Karpas-422 (cell line): ENCODE data around the gene GSN. TPM values are rescaled to one million over a fixed set of nuclear protein-coding genes. Genes with fewer than 3 reads are reported as not detected.

Experiments
- DNase-seq: peaks from one replicate; pipeline ENCODE4 v3.0.0-alpha.2; 2015
- H2AFZ ChIP-seq: fragments of 200-600 bp; sonication (generic); 2 replicates; pipeline ENCODE4 v1.6.1; 2014; ENCODE audit warnings: antibody characterized with exemption, low read length, mixed read lengths
- H3K27ac ChIP-seq: fragments of 200-600 bp; sonication (generic); 2 replicates; pipeline ENCODE4 v1.5.1; 2014; ENCODE audit warnings: mild to moderate bottlenecking, low read length, moderate library complexity
- H3K27me3 ChIP-seq: fragments of 200-600 bp; sonication (generic); 2 replicates; pipeline ENCODE4 v1.6.1; 2014; ENCODE audit warnings: low read length, mixed read lengths
- H3K36me3 ChIP-seq: fragments of 200-600 bp; sonication (generic); 2 replicates; pipeline ENCODE4 v1.6.1; 2014; ENCODE audit warnings: low read length, mixed read lengths; ENCODE audit not compliant: insufficient read depth
- H3K4me1 ChIP-seq: fragments of 200-600 bp; sonication (generic); 2 replicates; pipeline ENCODE4 v1.6.1; 2014; ENCODE audit warnings: mild to moderate bottlenecking, low read length, mixed read lengths
- H3K4me2 ChIP-seq: fragments of 200-600 bp; sonication (generic); 2 replicates; pipeline ENCODE4 v1.6.1; 2014; ENCODE audit warnings: low read length, low read depth, mild to moderate bottlenecking; ENCODE audit not compliant: poor library complexity, severe bottlenecking
- H3K4me3 ChIP-seq: fragments of 200-600 bp; sonication (generic); 2 replicates; pipeline ENCODE4 v1.5.1; 2014; ENCODE audit warnings: mild to moderate bottlenecking, antibody characterized with exemption, low read length, mixed read lengths
- H3K79me2 ChIP-seq: fragments of 200-600 bp; sonication (generic); 2 replicates; pipeline ENCODE4 v1.6.1; 2014; ENCODE audit warnings: mild to moderate bottlenecking, low read length, mixed read lengths
- H3K9ac ChIP-seq: fragments of 200-600 bp; sonication (generic); 2 replicates; pipeline ENCODE4 v1.6.0; 2014; ENCODE audit warnings: low read length
- H3K9me2 ChIP-seq: fragments of 200-600 bp; sonication (generic), shearing (Covaris generic); replicated peaks from 2 replicates; pipeline ENCODE4 v1.6.0; 2014; ENCODE audit warnings: mild to moderate bottlenecking, low read length, moderate library complexity; ENCODE audit not compliant: insufficient read depth
- H3K9me3 ChIP-seq: fragments of 300-700, 200-600 bp; sonication (generic); 2 replicates; pipeline ENCODE4 v1.6.1; 2014; ENCODE audit warnings: low read length, mixed read lengths
- H4K20me1 ChIP-seq: fragments of 200-600 bp; sonication (generic); 2 replicates; pipeline ENCODE4 v1.6.1; 2014; ENCODE audit warnings: mild to moderate bottlenecking, antibody characterized with exemption, low read length, low read depth; ENCODE audit not compliant: insufficient read depth
- total RNA-seq: library from RNA; depleted of rRNA; stranded (reverse); fragments of >200 nt; shearing (Covaris generic); gene quantifications from 2 replicates; pipeline ENCODE4 v1.2.3, GENCODE V29; 2014; ENCODE audit warnings: low replicate concordance

GSN gene
- total RNA-seq, 1 experiment from 2014 or later = 33.7 TPM

- Histone ChIP-seq H4K20me1 (no peaks in the 10 kb centered on the region), H3K27me3 (no peaks in the 10 kb centered on the region), H3K9me3 (no peaks in the 10 kb centered on the region), H3K27ac (no peak overlapping the region), H3K9me2 (no peaks in the 10 kb centered on the region), H3K9ac (no peak overlapping the region), H2AFZ (no peak overlapping the region), H3K79me2 (no peaks in the 10 kb centered on the region), H3K4me3 (no peak overlapping the region), H3K4me2 (no peak overlapping the region), H3K4me1 (no peaks in the 10 kb centered on the region), H3K36me3 (peaks cover 3% of the 10 kb centered on the region; the same call in 1 of the 2 replicates)
- DNase-seq = no peak
These were observed 53.1 kb downstream of the GSN start for GRCh38 chr9:121321016-121321503.

- no peaks in the 10 kb centered on the region for H4K20me1 ChIP-seq
- H3K4me2 ChIP-seq = no peak overlapping the region
- no peaks in the 10 kb centered on the region for H3K27me3 ChIP-seq
- no peaks in the 10 kb centered on the region for H3K9me2 ChIP-seq
- H3K9ac ChIP-seq = no peak overlapping the region
- H3K4me3 ChIP-seq = no peak overlapping the region
- H3K4me1 ChIP-seq = no peaks in the 10 kb centered on the region
- no peak overlapping the region for H2AFZ ChIP-seq
- no peak for DNase-seq
- H3K79me2 ChIP-seq = no peaks in the 10 kb centered on the region
- H3K27ac ChIP-seq = no peak overlapping the region
- peaks cover 3% of the 10 kb centered on the region; the same call in 1 of the 2 replicates for H3K36me3 ChIP-seq
- H3K9me3 ChIP-seq = no peaks in the 10 kb centered on the region
These were observed 54.2 kb downstream of the GSN start for GRCh38 chr9:121322037-121322736.

DNA sequence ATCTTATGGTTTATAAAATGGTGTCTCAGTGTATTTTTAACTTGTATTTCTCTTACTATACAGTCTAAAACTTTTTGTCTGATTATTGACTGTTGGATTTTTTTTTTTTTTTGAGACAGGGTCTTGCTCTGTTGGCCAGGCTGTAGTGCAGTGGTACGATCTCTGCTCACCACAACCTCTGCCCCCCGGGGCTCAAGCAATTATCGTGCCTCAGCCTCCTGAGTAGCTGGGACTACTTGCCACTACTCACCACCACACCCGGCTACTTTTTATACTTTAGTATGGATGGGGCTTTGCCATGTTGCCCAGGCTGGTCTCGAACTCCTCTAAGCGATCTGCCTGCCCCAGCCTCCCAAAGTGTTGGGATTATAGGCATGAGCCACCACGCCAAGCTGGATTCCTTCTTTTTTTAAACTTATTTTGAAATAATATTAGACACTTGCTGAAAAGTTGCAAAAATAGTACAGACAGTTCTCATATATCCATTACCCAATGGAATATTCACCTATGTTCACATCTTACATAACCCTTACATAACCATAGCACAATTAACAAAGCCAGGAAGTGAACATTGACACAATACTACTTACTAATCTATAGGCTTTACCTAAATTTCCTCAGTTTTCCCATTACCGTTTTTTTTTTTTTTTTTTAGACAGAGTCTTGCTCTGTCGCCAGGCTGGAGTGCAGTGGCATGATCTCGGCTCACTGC lies 54.9 kb downstream of the GSN start:
- Histone ChIP-seq H3K4me2 (no peak overlapping the region), H3K4me3 (no peak overlapping the region), H3K79me2 (no peaks in the 10 kb centered on the region), H3K27me3 (no peaks in the 10 kb centered on the region), H3K4me1 (no peaks in the 10 kb centered on the region), H3K27ac (no peak overlapping the region), H3K36me3 (peaks cover 3% of the 10 kb centered on the region; the same call in 1 of the 2 replicates), H4K20me1 (no peaks in the 10 kb centered on the region), H2AFZ (no peak overlapping the region), H3K9me3 (no peaks in the 10 kb centered on the region), H3K9ac (no peak overlapping the region), H3K9me2 (no peaks in the 10 kb centered on the region)
- no peak for DNase-seq

DNA sequence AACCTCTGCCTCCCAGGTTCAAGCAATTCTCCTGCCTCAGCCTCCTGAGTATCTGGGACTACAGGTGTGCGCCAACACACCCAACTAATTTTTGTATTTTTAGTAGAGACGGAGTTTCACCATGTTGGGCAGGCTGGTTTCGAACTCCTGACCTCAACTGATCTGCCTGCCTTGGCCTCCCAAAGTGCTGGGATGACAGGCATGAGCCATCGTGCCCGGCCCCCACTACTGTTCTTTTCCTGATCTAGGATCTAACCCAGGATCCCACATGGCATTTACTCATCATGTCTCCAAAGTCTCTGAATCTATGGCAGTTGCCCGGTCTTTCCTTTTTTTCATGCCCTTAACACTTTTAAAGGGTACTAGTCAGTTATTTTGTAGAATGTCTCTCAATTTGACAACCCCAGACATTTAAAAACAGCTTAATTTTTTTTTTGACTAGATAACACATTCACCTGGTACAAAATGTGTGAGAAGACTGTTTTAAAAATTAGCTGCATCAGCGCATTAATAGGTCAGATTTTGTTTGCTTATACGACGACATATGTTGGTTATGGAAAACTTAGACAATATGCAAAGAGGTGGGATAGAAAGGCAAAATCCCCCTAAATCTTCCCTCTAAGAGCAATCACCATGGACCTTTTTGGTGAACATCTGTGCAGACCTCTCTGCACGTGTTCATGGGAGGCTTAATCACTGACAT lies 55.6 kb downstream of the GSN start:
- Histone ChIP-seq H3K4me1 (no peaks in the 10 kb centered on the region), H3K9me2 (no peaks in the 10 kb centered on the region), H3K9me3 (no peaks in the 10 kb centered on the region), H3K36me3 (peaks cover 3% of the 10 kb centered on the region), H3K27ac (no peak overlapping the region), H3K27me3 (no peaks in the 10 kb centered on the region), H3K79me2 (no peaks in the 10 kb centered on the region), H3K9ac (no peak overlapping the region), H3K4me2 (no peak overlapping the region), H4K20me1 (no peaks in the 10 kb centered on the region), H2AFZ (no peak overlapping the region), H3K4me3 (no peak overlapping the region)
- no peak for DNase-seq

DNA sequence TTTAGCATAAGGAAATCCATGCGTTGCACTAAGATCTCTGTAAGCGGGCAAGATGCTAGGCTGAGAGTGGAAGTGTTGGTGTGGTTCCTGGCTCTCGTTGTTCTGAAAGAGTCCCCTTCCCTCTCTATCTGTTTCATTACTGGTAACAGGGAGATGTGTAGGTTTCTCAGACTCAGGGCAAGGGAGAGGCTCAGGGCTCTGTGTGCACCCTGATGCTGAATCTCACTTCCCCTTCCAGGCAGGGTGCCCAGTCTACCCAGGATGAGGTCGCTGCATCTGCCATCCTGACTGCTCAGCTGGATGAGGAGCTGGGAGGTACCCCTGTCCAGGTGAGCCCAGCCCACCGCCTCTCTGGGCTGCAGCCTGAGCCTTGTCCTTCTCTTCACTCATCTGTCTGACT lies 56.4 kb downstream of the GSN start:
- H3K36me3 ChIP-seq = peaks cover 3% of the 10 kb centered on the region
- no peaks in the 10 kb centered on the region for H3K27me3 ChIP-seq
- no peaks in the 10 kb centered on the region for H3K9me3 ChIP-seq
- H3K9me2 ChIP-seq = no peaks in the 10 kb centered on the region
- no peak overlapping the region for H2AFZ ChIP-seq
- no peak overlapping the region for H3K27ac ChIP-seq
- H4K20me1 ChIP-seq = no peaks in the 10 kb centered on the region
- H3K9ac ChIP-seq = no peak overlapping the region
- H3K4me3 ChIP-seq = no peak overlapping the region
- H3K79me2 ChIP-seq = no peaks in the 10 kb centered on the region
- H3K4me2 ChIP-seq = no peak overlapping the region
- no peaks in the 10 kb centered on the region for H3K4me1 ChIP-seq
- DNase-seq = peak; percentile 48

GRCh38 chr9:121324755-121325154 lies 56.8 kb downstream of the GSN start:
- no peak overlapping the region for H3K9ac ChIP-seq
- no peak overlapping the region for H2AFZ ChIP-seq
- no peak overlapping the region for H3K4me3 ChIP-seq
- H3K27me3 ChIP-seq = no peaks in the 10 kb centered on the region
- H4K20me1 ChIP-seq = no peaks in the 10 kb centered on the region
- no peak for DNase-seq
- no peak overlapping the region for H3K27ac ChIP-seq
- no peaks in the 10 kb centered on the region for H3K4me1 ChIP-seq
- no peaks in the 10 kb centered on the region for H3K79me2 ChIP-seq
- H3K36me3 ChIP-seq = peaks cover 3% of the 10 kb centered on the region
- no peak overlapping the region for H3K4me2 ChIP-seq
- no peaks in the 10 kb centered on the region for H3K9me2 ChIP-seq
- H3K9me3 ChIP-seq = no peaks in the 10 kb centered on the region

GRCh38 chr9:121325387-121325786 lies 57.4 kb downstream of the GSN start:
- H3K4me1 ChIP-seq = no peaks in the 10 kb centered on the region
- H3K4me2 ChIP-seq = no peak overlapping the region
- no peak overlapping the region for H3K4me3 ChIP-seq
- no peaks in the 10 kb centered on the region for H4K20me1 ChIP-seq
- H3K36me3 ChIP-seq = peaks cover 3% of the 10 kb centered on the region
- H3K27ac ChIP-seq = no peak overlapping the region
- H2AFZ ChIP-seq = no peak overlapping the region
- no peaks in the 10 kb centered on the region for H3K9me2 ChIP-seq
- H3K9ac ChIP-seq = no peak overlapping the region
- no peak for DNase-seq
- H3K9me3 ChIP-seq = no peaks in the 10 kb centered on the region
- no peaks in the 10 kb centered on the region for H3K79me2 ChIP-seq
- H3K27me3 ChIP-seq = no peaks in the 10 kb centered on the region
